ENCODE measurements around the gene COL4A2.
"Not testable (repeated sequence)": the region's sequence is repeated elsewhere in the genome, so short reads cannot be mapped to it uniquely, and the experiment has no call there.

Gene COL4A2

DNA sequence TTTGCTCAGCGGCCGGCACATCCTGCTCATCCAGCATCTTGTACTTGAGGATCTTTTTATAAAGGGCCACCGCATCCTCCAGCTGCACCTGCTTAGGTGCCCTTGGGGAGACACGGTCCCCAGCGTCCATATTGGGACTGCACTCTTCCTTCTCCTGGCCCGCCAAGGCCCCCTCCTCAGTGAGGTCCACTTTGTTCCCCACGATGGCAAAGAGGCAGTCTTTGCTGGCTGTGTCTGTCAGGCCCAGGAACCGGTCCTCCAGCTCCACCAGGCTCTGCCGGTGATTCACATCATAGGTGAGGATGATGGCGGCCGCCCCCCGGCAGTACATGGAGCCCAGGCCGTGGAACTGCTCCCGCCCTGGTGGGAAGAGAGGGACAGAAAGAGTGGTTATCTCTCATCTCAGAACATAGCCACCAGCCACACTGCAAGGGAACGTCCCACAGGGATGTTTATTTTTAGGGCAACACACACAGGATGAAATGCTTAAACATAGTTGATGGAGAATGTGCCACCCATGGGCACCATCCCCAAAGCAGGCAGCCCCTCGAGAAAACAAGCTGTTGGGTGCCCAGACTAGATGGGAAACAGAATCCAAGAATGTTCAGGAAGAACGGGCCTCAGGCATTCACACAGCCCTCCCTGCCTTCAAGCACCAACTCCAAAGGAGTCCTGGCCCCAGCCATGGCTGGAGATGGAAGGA is 216.9 kb downstream of the COL4A2 start:
- no peak for DNase-seq

GRCh38 chr13:110524541-110525257 is 217.6 kb downstream of the COL4A2 start:
- peak; percentile 48 to 82 for DNase-seq

DNA sequence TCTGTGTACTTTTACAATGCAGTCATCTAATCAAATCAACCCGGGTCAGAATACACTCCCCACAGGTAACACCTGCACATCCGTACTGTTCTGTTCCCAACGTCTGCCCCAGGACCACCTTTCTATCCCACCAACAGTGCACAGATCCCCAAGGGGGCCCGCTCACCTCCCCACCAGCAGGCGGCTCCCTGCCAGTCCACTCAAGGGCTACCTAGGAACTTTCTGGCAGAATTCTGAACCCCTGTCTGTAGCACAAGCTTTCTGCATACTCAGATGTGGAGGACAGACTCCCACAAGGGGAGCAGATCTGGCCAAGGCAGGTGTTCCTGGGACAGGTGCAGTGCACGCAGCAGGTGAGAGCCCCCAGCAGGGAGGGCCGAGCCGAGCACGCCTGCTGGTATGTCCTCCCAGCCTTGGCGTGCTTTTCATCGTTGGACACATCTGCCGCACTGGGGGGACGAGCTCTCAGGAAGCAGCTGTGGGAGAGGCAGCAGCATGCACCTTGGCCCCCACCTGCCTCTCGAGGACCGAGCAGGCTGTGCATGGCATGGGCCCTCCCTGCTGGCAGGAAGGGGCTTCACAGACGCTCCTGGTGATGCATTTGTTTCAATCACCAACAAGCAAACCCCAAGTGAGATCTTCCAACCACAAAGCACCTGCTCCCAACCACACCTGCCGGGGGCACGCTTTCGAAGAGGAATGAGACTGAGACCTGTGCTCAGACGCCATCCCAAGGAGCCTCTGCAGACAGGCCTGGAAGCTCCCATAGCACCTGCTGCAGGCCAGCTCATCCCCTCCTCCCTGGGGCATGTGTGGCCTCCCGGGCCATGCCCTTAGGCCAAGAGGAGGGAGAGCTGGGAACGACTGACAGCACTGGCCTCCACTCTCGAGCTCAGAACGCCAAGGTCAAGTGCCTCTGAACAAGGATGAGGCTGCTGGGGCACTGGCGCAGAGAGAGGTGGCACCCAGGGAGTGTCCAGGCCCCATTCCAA is 218.5 kb downstream of the COL4A2 start:
- DNase-seq: peak; percentile 95 to 97

DNA sequence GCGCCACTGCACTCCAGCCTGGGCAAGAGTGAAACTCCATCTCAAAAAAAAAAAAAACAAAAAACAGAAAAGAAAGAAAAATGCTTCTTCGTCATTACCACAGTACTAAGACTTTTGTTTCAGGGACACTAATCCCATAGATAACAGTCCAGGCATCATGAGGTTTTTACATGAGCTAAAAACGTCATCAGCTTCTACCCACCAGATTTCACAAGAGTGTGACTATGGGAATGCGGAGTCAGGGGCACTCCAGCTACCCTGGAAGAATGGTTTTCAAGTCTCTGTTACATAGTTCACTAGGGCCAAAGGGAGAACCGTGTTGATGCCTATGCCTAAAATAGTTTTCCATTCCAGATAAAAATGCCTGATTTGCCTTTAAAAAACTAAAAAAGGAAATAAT is 221.3 kb downstream of the COL4A2 start:
- DNase-seq: no peak

- DNase-seq: no peak
Observed at GRCh38 chr13:110528911-110529310, 221.8 kb downstream of the COL4A2 start.

DNA sequence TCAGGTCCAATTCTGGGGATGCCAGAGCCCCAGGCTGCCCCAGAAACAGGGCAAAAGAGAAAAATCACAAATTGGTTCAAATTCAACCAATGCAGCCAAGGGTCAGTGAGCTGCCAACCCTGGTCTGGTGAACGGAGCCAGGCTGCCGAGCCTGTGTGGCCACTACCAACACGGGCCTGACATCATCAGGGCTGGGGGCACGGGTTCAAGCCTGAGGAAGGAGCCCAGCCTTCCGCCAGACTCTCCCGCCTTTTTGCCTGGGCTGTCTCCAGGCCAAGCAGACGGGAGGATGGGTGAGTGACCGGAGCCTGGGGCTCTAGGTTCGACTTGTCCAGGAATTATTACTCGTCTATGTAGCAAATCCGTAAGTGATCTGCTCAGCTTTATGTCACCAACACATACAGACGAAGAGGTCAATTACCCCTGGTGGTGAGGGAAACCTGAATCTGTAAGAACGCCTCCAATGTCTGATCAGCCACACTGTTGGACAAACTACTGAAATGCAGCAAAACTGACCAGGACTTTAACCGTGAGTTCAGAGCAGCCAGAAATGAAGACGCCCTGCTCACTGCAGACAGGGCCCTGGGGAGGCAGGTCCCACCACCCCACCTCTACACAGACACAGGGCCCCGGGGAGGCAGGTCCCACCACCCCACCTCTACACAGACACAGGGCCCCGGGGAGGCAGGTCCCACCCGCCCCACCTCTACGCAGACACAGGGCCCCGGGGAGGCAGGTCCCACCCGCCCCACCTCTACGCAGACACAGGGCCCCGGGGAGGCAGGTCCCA is 222.6 kb downstream of the COL4A2 start:
- DNase-seq: no peak

DNA sequence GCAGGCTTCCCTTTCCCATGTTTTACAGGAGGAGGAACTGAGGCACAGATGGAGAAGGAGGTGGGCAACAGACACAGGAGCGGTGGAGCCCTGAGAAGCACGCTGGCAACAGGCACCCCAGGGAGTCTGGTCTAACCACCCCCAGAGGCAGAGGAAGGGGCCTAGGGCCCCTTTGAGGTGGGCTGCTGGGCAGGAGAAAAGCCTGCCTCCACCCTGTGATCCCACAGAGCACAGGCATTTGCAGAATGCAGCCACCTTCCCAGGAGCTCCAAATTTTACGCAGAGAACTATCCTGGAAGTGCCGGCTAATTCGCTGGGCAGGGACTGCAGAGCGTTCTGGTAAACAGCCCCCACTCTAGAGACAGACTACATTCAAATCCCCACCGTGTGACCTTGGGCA is 224.0 kb downstream of the COL4A2 start:
- no peak for DNase-seq

DNA sequence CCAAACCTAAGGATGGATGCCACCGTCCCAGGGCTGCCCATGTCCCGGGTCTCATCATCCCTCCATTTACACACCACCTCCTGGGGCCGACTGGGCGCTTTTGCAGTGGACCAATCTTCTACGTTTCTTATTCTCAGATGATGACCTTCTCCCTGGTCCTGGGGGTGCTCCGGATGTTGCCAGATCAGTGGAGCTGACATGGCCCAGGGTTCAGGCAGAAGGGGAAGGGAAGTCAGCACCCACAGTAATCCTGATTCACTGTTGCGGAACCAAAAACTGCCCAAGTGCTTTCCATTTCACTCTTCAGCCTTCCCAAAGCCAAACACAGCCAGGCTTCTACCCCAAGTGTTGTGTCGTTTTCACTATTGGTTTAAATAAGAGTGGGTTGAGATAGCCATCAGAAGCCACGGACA is 224.6 kb downstream of the COL4A2 start:
- DNase-seq: no peak

- DNase-seq: not testable (repeated sequence)
Observed at GRCh38 chr13:110532258-110532657, 225.2 kb downstream of the COL4A2 start.

DNA sequence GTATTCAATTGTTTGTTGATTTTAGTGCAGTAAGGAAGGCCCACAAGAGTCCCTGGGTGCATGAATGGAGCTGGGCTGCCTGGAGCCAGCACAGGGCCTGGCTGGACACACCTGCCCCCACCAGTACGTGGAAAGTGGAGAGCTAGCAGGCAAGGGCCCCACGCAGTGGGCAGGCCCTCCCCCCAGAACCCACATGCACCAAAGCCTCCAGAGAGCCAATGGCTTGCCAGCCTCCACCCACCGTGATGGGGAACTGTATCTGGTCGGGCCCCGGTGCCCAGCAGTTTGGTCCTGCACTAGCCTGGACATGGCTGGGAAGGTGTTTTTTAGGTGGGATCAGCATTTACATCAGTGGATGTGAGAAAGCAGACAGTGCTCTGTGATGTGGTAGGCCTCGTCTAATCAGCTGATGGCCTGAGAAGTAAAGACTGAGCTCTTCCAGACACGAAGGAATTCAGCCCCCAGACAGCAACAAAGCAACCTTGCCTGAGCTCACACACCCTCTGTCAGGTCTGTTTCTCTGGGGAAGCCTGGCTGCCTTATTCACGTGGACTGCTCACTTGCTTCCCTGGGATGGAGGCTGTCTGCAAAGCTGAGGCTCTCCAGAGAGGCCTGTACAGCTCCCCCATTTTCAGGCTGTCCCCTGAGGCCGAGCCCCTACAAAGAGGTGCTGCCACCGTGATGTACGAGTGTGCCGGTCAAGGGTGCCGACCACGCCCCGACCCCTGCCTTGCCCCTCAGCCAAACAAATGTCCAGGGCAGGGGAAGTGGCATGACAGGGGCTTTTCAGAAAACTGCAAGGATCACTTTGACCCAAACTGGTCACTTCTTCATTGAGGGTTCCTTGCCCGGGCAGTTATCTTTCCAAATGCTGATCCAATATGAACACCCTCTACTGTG is 226.9 kb downstream of the COL4A2 start:
- no peak for DNase-seq

- DNase-seq: no peak
Observed at GRCh38 chr13:110535526-110535925, 228.4 kb downstream of the COL4A2 start.

- no peak for DNase-seq
Observed at GRCh38 chr13:110536006-110536693, 229.1 kb downstream of the COL4A2 start.

- peak in 1 of 2 experiments; percentile 19 for DNase-seq
Observed at GRCh38 chr13:110538632-110539031, 231.5 kb downstream of the COL4A2 start.

- DNase-seq: no peak
Observed at GRCh38 chr13:110539894-110540293, 232.8 kb downstream of the COL4A2 start.

- DNase-seq: no peak
Observed at GRCh38 chr13:110540871-110541525, 233.9 kb downstream of the COL4A2 start.

DNA sequence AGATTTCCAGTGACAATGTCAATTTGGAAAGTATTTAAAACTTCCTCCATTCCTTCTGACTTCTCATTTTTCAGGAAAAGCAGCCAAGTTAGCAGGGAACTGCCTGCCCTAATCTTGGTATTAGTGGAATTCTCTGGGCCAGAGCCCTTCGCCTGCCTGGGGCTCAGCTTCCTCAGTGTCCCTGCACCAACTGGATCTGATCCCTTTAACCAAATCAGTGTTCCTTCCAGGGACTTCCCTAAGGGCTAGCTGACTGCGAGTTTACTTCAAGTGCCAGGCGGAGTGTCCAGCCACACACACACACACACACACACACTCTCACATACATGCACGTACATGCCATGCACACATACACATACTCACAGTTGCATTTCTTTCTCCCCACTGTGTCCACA is 234.4 kb downstream of the COL4A2 start:
- DNase-seq: no peak

- no peak for DNase-seq
Observed at GRCh38 chr13:110542169-110542796, 235.2 kb downstream of the COL4A2 start.

DNA sequence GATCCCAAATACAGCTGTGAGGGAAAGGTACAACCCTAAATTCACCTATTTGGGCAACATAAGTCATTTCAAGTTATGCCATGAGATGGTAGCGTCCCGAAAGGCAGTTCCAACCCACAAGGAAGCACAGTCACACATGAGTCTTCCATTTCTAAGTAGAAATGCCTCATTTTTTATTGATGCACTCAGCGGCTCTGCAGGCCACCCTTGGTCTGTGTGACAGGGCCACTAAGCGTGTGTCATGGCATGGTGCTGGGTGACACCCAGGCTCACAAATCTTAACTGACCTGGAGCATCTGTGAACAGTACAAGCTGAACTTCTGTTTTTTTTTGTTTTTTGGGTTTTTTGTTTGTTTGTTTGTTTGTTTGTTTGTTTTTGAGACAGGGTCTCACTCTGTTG is 239.3 kb downstream of the COL4A2 start:
- DNase-seq: no peak

DNA sequence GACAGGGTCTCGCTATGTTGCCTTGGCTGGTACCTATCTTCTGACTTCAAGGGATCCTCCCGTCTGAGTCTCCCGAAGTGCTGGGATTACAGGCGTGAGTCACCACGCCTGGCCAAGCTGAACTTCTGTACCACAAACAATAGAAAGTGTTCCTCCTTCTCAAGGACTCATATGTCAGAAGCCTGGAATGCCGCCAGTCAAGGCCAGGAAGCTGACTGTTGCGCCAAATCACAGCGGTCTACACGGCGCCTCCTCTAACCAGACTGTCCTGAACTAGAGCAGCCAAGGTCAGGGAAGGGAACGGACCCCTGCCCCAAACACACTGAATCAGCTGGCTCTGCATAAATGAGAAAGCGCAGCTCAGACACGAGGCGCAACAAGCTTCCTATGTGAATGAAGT is 239.8 kb downstream of the COL4A2 start:
- DNase-seq: no peak

Measured in SHP77 (cell line).